ENCODE results near the gene RNF8. TPM values are rescaled to one million over a fixed set of nuclear protein-coding genes. Genes with fewer than 3 reads are reported as not detected.

The RNF8 gene
- total and polyA plus RNA-seq, 10 of the 15 experiments (the other 5 are each of a cell fraction or from before 2014, with no cell fraction given) = 7.8 to 30.2 (median 23.3) TPM

- TF ChIP-seq POLR2AphosphoS5 (IDR thresholded peaks at IDR 0.05; ENCODE audit: low read length) (peak; percentile 64), CHD1 (IDR thresholded peaks at IDR 0.05; ENCODE audit: low read depth, low read length) (peak; percentile 80; the same call in 1 of the 2 replicates), SPI1 (IDR thresholded peaks at IDR 0.05; ENCODE audit: borderline replicate concordance, insufficient read depth, low read depth, low read length) (peak; percentile 29; the same call in 1 of the 2 replicates), NBN (IDR thresholded peaks at IDR 0.05) (peak; percentile 100), RELB (IDR thresholded peaks at IDR 0.05; ENCODE audit: low read depth) (peak; percentile 67), EZH2 (IDR thresholded peaks at IDR 0.05; ENCODE audit: borderline replicate concordance, control insufficient read depth, low read depth, low read length) (no peak), SREBF2 (IDR thresholded peaks at IDR 0.05; ENCODE audit: low read length) (0 out of 2 replicates have a peak, but pooled peaks have one; percentile 47), USF2 (IDR thresholded peaks at IDR 0.05; ENCODE audit: borderline replicate concordance, low read depth, low read length) (no peak), RAD51 (IDR thresholded peaks at IDR 0.05) (no peak), RB1 (IDR thresholded peaks at IDR 0.05; ENCODE audit: borderline replicate concordance) (peak; percentile 53; the same call in 1 of the 2 replicates), ETV6 (conservative IDR thresholded peaks at IDR 0.05 in 1 of 2, IDR thresholded peaks at IDR 0.05 in 1 of 2; ENCODE audit: borderline replicate concordance in 1 of 2, low read depth in 1 of 2) (peak in 1 of 2 experiments; percentile 47; a peak in 1 of 4 replicates), ZZZ3 (IDR thresholded peaks at IDR 0.05; ENCODE audit: control insufficient read depth, insufficient read length, low read depth) (no peak), MTA2 (IDR thresholded peaks at IDR 0.05; ENCODE audit: low read depth) (no peak), NR2C1 (IDR thresholded peaks at IDR 0.05) (peak; percentile 18; the same call in 1 of the 2 replicates), DPF2 (IDR thresholded peaks at IDR 0.05) (peak; percentile 81), BCL11A (IDR thresholded peaks at IDR 0.05; ENCODE audit: low read depth, low read length) (no peak), BHLHE40 (IDR thresholded peaks at IDR 0.05; ENCODE audit: borderline replicate concordance in 1 of 2, low read depth in 2 of 2, low read length in 1 of 2) (peak; percentile 47 to 81; a peak in 3 of 4 replicates), GATAD2B (conservative IDR thresholded peaks at IDR 0.05; ENCODE audit: low read depth) (peak; percentile 67)
- TF ChIP-seq, protein P1, sequence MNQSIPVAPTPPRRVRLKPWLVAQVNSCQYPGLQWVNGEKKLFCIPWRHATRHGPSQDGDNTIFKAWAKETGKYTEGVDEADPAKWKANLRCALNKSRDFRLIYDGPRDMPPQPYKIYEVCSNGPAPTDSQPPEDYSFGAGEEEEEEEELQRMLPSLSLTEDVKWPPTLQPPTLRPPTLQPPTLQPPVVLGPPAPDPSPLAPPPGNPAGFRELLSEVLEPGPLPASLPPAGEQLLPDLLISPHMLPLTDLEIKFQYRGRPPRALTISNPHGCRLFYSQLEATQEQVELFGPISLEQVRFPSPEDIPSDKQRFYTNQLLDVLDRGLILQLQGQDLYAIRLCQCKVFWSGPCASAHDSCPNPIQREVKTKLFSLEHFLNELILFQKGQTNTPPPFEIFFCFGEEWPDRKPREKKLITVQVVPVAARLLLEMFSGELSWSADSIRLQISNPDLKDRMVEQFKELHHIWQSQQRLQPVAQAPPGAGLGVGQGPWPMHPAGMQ (IDR thresholded peaks at IDR 0.05; ENCODE audit: borderline replicate concordance) = peak; percentile 76; the same call in 1 of the 2 replicates
- TF ChIP-seq, protein P2, sequence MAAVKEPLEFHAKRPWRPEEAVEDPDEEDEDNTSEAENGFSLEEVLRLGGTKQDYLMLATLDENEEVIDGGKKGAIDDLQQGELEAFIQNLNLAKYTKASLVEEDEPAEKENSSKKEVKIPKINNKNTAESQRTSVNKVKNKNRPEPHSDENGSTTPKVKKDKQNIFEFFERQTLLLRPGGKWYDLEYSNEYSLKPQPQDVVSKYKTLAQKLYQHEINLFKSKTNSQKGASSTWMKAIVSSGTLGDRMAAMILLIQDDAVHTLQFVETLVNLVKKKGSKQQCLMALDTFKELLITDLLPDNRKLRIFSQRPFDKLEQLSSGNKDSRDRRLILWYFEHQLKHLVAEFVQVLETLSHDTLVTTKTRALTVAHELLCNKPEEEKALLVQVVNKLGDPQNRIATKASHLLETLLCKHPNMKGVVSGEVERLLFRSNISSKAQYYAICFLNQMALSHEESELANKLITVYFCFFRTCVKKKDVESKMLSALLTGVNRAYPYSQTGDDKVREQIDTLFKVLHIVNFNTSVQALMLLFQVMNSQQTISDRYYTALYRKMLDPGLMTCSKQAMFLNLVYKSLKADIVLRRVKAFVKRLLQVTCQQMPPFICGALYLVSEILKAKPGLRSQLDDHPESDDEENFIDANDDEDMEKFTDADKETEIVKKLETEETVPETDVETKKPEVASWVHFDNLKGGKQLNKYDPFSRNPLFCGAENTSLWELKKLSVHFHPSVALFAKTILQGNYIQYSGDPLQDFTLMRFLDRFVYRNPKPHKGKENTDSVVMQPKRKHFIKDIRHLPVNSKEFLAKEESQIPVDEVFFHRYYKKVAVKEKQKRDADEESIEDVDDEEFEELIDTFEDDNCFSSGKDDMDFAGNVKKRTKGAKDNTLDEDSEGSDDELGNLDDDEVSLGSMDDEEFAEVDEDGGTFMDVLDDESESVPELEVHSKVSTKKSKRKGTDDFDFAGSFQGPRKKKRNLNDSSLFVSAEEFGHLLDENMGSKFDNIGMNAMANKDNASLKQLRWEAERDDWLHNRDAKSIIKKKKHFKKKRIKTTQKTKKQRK (IDR thresholded peaks at IDR 0.05; ENCODE audit: low read depth, low read length) = no peak
- TF ChIP-seq, protein P3, sequence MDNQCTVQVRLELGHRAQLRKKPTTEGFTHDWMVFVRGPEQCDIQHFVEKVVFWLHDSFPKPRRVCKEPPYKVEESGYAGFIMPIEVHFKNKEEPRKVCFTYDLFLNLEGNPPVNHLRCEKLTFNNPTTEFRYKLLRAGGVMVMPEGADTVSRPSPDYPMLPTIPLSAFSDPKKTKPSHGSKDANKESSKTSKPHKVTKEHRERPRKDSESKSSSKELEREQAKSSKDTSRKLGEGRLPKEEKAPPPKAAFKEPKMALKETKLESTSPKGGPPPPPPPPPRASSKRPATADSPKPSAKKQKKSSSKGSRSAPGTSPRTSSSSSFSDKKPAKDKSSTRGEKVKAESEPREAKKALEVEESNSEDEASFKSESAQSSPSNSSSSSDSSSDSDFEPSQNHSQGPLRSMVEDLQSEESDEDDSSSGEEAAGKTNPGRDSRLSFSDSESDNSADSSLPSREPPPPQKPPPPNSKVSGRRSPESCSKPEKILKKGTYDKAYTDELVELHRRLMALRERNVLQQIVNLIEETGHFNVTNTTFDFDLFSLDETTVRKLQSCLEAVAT (IDR thresholded peaks at IDR 0.05) = no peak
These were observed 79.3 kb downstream of the RNF8 start, which contains the start of gene CMTR1 (continued) for GRCh38 chr6:37432916-37433656.

All from GM12878 (cell line).